ENCODE results near the gene PBX3. TPM values are rescaled to one million over a fixed set of nuclear protein-coding genes. Genes with fewer than 3 reads are reported as not detected.

Gene PBX3
- polyA plus RNA-seq, 6 donors from 2014 or later = 7.5 to 15.8 (median 10.1) TPM

- Mint-ChIP-seq H3K9me3 (no peaks in the 10 kb centered on the region), H3K4me3 (no peak overlapping the region), H3K36me3 (peaks cover 5 to 6% of the 10 kb centered on the region in 2 donors), H3K27ac (no peak overlapping the region), H3K27me3 (no peaks in the 10 kb centered on the region), H3K4me1 (no peaks in the 10 kb centered on the region)
- DNase-seq = no peak
- ATAC-seq (ENCODE audit: low read depth in 2 of 2) = no peak
Measured at GRCh38 chr9:125919565-125919964, 172.4 kb downstream of the PBX3 start.

- no peaks in the 10 kb centered on the region for H3K9me3 Mint-ChIP-seq
- peaks cover 4 to 6% of the 10 kb centered on the region in 2 donors for H3K36me3 Mint-ChIP-seq
- ATAC-seq (ENCODE audit: low read depth in 2 of 2) (no peak), DNase-seq (no peak)
- no peaks in the 10 kb centered on the region for H3K4me1 Mint-ChIP-seq
- no peak overlapping the region for H3K4me3 Mint-ChIP-seq
- H3K27me3 Mint-ChIP-seq = no peaks in the 10 kb centered on the region
- no peak overlapping the region for H3K27ac Mint-ChIP-seq
Measured at GRCh38 chr9:125920402-125920801, 173.2 kb downstream of the PBX3 start.

GRCh38 chr9:125922854-125923253 lies 175.7 kb downstream of the PBX3 start:
- H3K9me3 Mint-ChIP-seq = no peaks in the 10 kb centered on the region
- H3K4me3 Mint-ChIP-seq = no peak overlapping the region
- H3K27ac Mint-ChIP-seq = no peak overlapping the region
- no peaks in the 10 kb centered on the region for H3K36me3 Mint-ChIP-seq
- no peaks in the 10 kb centered on the region for H3K4me1 Mint-ChIP-seq
- ATAC-seq (ENCODE audit: low read depth in 2 of 2) (no peak), DNase-seq (no peak)
- H3K27me3 Mint-ChIP-seq = no peaks in the 10 kb centered on the region

GRCh38 chr9:125924351-125924750 lies 177.2 kb downstream of the PBX3 start:
- Mint-ChIP-seq H3K27ac (no peak overlapping the region), H3K36me3 (peaks cover 0 to 9% of the 10 kb centered on the region in 2 donors), H3K4me3 (no peak overlapping the region), H3K27me3 (no peaks in the 10 kb centered on the region), H3K9me3 (no peaks in the 10 kb centered on the region), H3K4me1 (no peaks in the 10 kb centered on the region)
- DNase-seq (no peak), ATAC-seq (ENCODE audit: low read depth in 2 of 2) (no peak)

- H3K27ac Mint-ChIP-seq = no peak overlapping the region
- DNase-seq = no peak
- no peak overlapping the region for H3K4me3 Mint-ChIP-seq
- H3K27me3 Mint-ChIP-seq = no peaks in the 10 kb centered on the region
- no peak for ATAC-seq (ENCODE audit: low read depth in 2 of 2)
- peaks cover 2 to 11% of the 10 kb centered on the region in 2 donors for H3K36me3 Mint-ChIP-seq
- no peaks in the 10 kb centered on the region for H3K4me1 Mint-ChIP-seq
- H3K9me3 Mint-ChIP-seq = no peaks in the 10 kb centered on the region
Measured at GRCh38 chr9:125926936-125927335, 179.8 kb downstream of the PBX3 start.

GRCh38 chr9:125929846-125930245 lies 182.7 kb downstream of the PBX3 start:
- Mint-ChIP-seq H3K4me1 (peaks cover 0 to 4% (median 0%) of the 10 kb centered on the region in 3 donors), H3K4me3 (no peak overlapping the region), H3K36me3 (peaks cover 9 to 16% of the 10 kb centered on the region in 2 donors), H3K27ac (no peak overlapping the region), H3K9me3 (no peaks in the 10 kb centered on the region), H3K27me3 (no peaks in the 10 kb centered on the region)
- DNase-seq (no peak), ATAC-seq (ENCODE audit: low read depth in 2 of 2) (no peak)

GRCh38 chr9:125931211-125931610 lies 184.0 kb downstream of the PBX3 start:
- Mint-ChIP-seq H3K4me1 (peaks cover 0 to 4% (median 0%) of the 10 kb centered on the region in 3 donors), H3K4me3 (no peak overlapping the region), H3K27ac (no peak overlapping the region), H3K36me3 (peaks cover 9 to 16% of the 10 kb centered on the region in 2 donors), H3K9me3 (no peaks in the 10 kb centered on the region), H3K27me3 (no peaks in the 10 kb centered on the region)
- no peak for DNase-seq
- no peak for ATAC-seq (ENCODE audit: low read depth in 2 of 2)

- peaks cover 9 to 19% of the 10 kb centered on the region in 2 donors for H3K36me3 Mint-ChIP-seq
- peaks cover 0 to 4% (median 0%) of the 10 kb centered on the region in 3 donors for H3K4me1 Mint-ChIP-seq
- DNase-seq (no peak), ATAC-seq (ENCODE audit: low read depth in 2 of 2) (no peak)
- no peak overlapping the region for H3K27ac Mint-ChIP-seq
- H3K4me3 Mint-ChIP-seq = no peak overlapping the region
- no peaks in the 10 kb centered on the region for H3K9me3 Mint-ChIP-seq
- H3K27me3 Mint-ChIP-seq = no peaks in the 10 kb centered on the region
Measured at GRCh38 chr9:125932012-125932411, 184.8 kb downstream of the PBX3 start.

- Mint-ChIP-seq H3K4me1 (peaks cover 0 to 4% (median 0%) of the 10 kb centered on the region in 3 donors), H3K27me3 (no peaks in the 10 kb centered on the region), H3K27ac (no peak overlapping the region), H3K4me3 (no peak overlapping the region), H3K36me3 (peaks cover 9 to 19% of the 10 kb centered on the region in 2 donors), H3K9me3 (no peaks in the 10 kb centered on the region)
- no peak for DNase-seq
- ATAC-seq (ENCODE audit: low read depth in 2 of 2) = no peak
Measured at GRCh38 chr9:125932746-125933455, 185.7 kb downstream of the PBX3 start.

GRCh38 chr9:125942125-125942524 lies 195.0 kb downstream of the PBX3 start:
- DNase-seq (no peak), ATAC-seq (ENCODE audit: low read depth in 2 of 2) (no peak)
- peaks cover 5 to 14% (median 8%) of the 10 kb centered on the region in 7 donors for H3K9me3 Mint-ChIP-seq
- no peak overlapping the region for H3K4me3 Mint-ChIP-seq
- H3K27ac Mint-ChIP-seq = no peak overlapping the region
- H3K36me3 Mint-ChIP-seq = peaks cover 30 to 36% of the 10 kb centered on the region in 2 donors
- H3K27me3 Mint-ChIP-seq = no peaks in the 10 kb centered on the region
- H3K4me1 Mint-ChIP-seq = peaks cover 0 to 5% (median 0%) of the 10 kb centered on the region in 3 donors

GRCh38 chr9:125943831-125944230 lies 196.7 kb downstream of the PBX3 start:
- Mint-ChIP-seq H3K9me3 (peaks cover 5 to 14% (median 8%) of the 10 kb centered on the region in 7 donors), H3K4me1 (peaks cover 0 to 5% (median 0%) of the 10 kb centered on the region in 3 donors), H3K27me3 (no peaks in the 10 kb centered on the region), H3K4me3 (no peak overlapping the region), H3K36me3 (peaks cover 28 to 30% of the 10 kb centered on the region in 2 donors), H3K27ac (no peak overlapping the region)
- ATAC-seq (ENCODE audit: low read depth in 2 of 2) = no peak
- no peak for DNase-seq

GRCh38 chr9:125946397-125946796 lies 199.2 kb downstream of the PBX3 start:
- Mint-ChIP-seq H3K9me3 (peaks cover 5 to 14% (median 8%) of the 10 kb centered on the region in 7 donors), H3K4me1 (no peaks in the 10 kb centered on the region), H3K4me3 (no peak overlapping the region), H3K27ac (peak overlapping the region in 2 of 6 donors; percentile 7 to 50), H3K36me3 (peaks cover 15 to 22% of the 10 kb centered on the region in 2 donors), H3K27me3 (no peaks in the 10 kb centered on the region)
- DNase-seq (no peak), ATAC-seq (ENCODE audit: low read depth in 2 of 2) (no peak)

- Mint-ChIP-seq H3K9me3 (peaks cover 5 to 14% (median 8%) of the 10 kb centered on the region in 7 donors), H3K36me3 (peaks cover 10 to 22% of the 10 kb centered on the region in 2 donors), H3K4me3 (no peak overlapping the region)
Measured at GRCh38 chr9:125948887-125949596, 201.9 kb downstream of the PBX3 start.

More at GRCh38 chr9:125948887-125949596, 201.9 kb downstream of the PBX3 start:
- Mint-ChIP-seq H3K4me1 (no peaks in the 10 kb centered on the region), H3K27ac (no peak overlapping the region), H3K27me3 (no peaks in the 10 kb centered on the region)
- DNase-seq (no peak), ATAC-seq (ENCODE audit: low read depth in 2 of 2) (no peak)
